CD4-positive, alpha-beta T cell treated with Interleukin-6 for 4 hours (primary cell): ENCODE measurements around the gene ZNF652.
A peak's percentile ranks its signal among the peaks of the same experiment; 100 is the strongest.

Experiments
- DNase-seq: peaks from one replicate; pipeline ENCODE4 v3.0.0-alpha.2; 2020; ENCODE audit warnings: mixed read lengths

The ZNF652 gene

GRCh38 chr17:49361902-49362722, at the start of gene ZNF652:
Gene ZNF652 (minus strand): TSS chr17:49362250. CDS start chr17:49317725, 44,525 bp downstream.
- DNase-seq = peak; percentile 98

DNA sequence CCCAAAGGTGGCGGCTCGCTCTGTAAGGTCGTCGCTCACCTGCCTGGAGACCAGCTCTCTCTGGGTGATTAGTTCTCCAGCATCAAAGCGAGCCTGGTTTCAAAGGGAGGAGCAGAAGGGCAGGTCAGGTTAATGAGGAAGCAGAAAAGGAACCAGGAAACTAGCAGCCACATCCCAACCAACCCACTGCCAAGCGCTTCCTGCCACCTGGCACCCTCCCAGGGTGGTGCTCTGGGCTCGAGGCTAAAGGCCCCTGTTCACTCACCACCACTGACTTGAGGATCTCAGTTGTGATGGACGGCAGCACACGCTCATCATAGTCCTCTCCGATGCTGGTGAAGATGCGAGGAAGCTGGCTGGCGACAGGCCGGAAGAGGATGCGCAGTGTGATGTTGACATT, 47.0 kb upstream of the ZNF652 start:
- DNase-seq = no peak

- peak; percentile 84 for DNase-seq
Measured at GRCh38 chr17:49407981-49408501, 46.0 kb upstream of the ZNF652 start.

GRCh38 chr17:49407086-49407485, 45.0 kb upstream of the ZNF652 start:
- DNase-seq = no peak

- no peak for DNase-seq
Measured at GRCh38 chr17:49406421-49407061, 44.5 kb upstream of the ZNF652 start.

GRCh38 chr17:49404906-49405305, 42.9 kb upstream of the ZNF652 start:
- DNase-seq = no peak

DNA sequence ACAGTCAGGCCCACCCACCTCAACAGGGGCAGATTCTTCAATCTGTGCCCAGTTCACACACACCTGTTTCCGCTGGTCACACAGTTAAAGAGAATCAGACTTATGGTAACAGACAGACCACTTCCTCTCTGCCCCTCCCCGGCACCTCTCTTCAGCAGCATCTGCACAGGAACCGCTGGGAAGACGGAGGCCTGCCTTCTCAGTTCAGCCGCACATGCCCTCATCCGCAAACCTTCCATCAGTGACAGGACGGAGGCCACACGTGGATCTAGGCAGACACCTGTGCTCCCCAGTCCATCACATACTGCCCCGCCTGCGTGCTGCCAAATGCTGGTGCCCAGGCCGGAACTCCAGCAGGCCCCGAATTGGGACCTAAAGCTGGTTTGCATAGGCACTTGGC, 42.3 kb upstream of the ZNF652 start:
- DNase-seq = no peak

DNA sequence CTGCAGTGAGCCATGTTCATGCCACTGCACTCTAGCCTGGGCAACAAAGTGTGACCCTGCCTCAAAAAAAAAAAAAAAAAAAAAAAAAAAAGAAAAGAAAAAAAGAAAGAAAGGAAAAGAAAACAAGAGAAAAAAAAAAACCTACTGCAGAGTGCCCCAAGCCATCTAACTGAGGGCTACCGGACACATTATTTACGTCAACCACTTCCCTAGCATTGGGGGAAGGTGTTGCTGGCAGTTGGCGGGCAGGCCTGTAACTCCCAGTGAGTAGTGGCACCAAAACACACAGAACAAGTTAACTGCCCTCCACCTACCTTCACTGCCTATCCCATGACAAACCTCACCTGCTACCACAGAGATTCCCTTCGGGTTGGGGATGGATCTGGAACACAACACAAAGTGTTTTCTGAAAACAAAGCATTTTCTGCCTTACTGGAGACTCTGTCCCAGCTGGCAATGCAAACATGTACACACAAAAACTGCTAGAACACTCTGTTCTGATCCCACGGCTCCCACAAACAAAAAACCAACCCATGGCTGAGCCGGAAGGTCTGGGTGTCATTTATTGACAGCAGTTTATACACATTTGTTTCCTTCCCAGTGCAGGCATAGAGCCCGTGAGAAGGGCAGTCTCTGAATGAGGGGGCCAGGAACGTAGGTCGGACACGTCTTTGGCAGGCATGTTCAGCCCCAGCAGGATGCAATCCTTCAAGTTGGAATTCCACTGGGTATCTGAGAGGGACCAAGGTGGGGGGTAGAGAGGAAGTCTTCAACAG, 41.7 kb upstream of the ZNF652 start:
- no peak for DNase-seq

DNA sequence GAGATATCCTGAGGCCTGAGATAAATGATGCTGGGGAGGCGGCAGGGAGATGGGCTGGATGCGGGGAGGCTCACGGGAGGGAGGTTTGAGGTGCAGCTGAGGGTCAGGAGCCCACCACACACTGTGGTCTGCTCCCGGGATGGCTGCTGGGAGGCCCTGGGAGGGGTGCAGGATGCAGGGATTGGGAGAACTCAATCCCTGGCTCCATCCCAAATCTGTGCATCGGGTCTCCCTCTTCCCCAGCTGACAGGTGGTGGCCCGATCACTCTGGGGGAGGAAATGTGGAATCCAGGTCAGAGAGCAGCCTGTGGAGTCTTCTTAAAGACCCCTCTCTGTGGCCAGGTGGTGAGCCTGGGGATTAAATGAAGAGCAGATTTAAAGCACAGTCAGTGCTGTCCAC, 40.7 kb upstream of the ZNF652 start:
- no peak for DNase-seq

DNA sequence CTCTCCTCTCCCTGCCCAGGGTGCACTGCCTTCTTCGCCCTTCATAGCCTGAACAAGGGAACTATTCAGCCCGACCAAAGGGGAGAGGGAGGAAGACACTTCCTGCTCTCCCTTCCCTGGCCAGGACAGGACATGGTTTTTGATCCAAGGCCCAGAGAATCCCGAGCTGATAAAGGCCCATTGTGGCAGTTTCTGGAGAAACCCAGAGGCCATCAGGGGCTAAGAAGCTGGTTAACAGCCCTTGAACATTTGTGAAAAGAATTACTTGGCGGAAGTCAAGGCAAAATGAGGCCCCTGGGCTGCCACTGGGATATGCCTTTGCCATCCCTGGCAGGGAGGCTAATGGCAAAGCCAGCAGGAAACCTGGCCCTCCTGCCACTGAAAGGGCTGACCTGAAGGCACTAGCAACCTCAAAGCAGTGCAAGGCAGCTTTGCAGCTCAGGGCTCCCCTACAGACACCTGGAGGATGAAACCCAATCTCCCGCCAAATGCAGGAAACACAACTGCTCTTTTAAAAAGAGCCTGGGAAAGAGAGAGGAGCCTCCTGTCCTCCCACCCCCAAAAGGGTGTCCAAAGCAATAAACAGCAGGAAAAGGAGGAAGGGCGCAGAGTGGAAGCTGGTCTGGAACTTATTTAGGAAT, 40.0 kb upstream of the ZNF652 start:
- DNase-seq = no peak

- DNase-seq = no peak
Measured at GRCh38 chr17:49399995-49400394, 37.9 kb upstream of the ZNF652 start.

DNA sequence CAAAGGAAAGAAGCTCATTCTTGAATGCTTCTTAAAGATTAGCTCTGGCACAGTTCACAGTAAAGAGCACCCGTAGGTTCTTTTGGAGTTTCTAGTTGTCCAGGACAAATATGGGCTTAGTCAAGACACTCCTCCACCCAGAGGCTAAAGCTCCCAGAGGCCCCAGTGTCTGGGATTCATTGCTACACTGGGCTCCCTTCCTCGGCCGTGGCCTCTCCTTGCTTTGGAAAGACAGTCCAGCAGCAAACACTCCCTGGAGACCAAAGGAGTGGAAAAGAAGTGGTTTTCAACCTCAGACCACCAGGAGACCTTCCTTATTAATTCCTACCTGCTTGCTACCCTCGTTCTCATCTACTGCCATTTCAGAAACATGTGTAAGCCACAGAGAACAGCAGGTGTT, 35.5 kb upstream of the ZNF652 start:
- no peak for DNase-seq

DNA sequence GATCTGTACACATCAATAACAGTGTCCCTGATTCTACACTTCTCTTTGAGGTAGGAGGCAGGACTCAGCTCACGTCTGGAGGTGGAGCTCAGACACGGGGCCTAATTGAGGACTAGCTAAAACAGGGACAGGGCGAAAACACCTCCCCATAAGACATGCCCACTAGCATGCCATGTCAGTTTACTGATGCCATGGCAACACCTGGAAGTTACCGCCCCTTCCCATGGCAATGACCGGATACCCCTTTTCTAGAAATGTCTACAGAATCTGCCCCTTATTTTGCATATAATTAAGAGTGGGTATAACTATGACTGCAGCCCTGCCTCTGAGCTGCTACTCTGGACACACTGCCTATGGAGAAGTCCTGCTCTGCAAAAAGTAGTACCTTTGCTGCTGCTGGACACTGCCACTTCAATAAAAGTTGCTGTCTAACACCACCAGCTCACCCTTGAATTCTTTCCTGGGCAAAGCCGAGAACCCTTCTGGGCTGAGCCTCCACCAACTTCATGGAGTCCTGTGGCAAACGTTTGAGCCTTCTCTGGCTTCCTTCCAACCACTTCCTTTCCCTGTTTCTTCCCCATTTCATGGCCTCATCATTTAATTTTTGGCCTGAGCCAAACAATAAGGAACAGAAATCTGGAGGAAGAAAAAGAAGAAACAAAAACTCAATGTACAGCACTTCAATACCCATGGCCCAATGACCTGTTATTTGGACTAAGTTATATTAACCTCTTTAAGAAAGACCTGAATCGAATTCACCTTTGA, 31.6 kb upstream of the ZNF652 start:
- DNase-seq = no peak

DNA sequence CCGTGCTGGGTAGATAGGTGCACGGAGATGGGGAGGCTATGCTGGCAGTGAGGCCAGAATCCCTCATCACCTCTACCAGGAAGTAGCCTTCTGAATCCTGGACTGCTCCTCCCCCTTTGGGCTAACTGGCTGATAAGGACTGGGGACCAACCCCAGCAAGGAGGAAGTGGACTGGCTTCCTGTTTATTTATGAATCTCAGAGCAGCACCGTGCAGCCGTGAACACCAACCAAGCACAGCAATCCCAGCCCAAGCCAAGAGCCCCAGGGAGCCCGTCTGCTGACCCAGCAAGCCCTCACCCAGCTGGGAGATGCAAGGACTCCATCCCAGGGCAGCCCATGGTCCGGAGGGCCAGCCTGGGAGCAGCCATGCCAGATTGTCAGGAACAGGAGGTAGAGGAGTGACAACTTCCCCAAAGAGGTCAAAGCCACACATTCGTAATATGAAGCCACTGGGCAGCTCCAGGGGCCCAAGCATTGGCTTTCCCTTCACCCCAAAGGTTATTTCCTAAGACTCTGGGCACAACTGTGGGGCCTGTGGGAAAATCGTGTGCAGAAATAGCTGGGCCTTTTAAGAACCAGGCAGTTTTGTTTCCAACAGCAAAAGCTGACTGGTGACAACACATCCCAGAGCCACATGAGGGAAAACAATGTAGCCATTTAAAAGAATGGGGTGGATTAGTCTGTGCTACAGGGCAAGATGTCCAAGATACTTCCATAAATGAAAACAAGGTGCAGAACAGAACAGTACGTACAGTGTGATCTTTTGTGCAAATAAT, 28.7 kb upstream of the ZNF652 start:
- DNase-seq = peak; percentile 22

- DNase-seq = peak; percentile 24
Measured at GRCh38 chr17:49389514-49390347, 27.7 kb upstream of the ZNF652 start.

- DNase-seq = no peak
Measured at GRCh38 chr17:49388692-49389513, 26.9 kb upstream of the ZNF652 start.

GRCh38 chr17:49388290-49388640, 26.2 kb upstream of the ZNF652 start:
- DNase-seq = peak; percentile 41

DNA sequence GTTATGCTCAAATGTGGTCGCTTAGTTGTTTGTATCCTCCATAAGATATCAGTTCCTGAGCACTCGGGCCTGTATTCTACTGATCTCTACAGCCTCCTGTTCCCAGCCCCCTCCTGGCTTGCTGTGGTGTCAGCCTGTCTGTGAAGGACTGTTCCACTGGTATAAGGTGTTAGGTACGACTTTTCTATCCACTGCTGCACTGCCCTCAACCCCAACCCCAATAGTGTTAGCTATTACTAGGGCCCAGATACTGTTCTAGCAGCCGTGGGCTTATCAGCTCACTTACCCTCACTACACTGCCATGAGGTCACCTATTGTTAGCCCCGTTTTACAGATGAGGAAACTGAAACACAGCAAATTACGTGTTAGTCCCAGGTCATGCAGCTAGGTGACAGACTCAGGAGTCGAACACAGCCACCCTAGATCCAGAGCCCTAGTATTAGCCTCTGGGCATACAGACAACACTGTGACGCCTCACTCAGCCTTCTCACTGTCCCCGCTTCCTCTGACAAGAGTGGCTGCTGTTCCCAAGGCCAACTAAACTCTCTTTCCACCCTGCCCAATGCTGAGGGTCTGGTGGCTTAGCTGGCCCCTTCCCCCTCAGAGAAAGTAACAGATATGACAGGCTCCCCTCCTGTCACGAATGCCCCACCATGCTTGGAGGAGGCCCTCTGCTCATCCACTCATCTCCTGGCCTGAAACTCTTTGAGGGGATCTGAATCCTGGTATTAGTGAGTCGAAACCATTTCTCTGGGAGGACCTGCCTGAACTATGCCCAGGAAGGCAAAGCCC, 25.6 kb upstream of the ZNF652 start:
- DNase-seq = no peak

DNA sequence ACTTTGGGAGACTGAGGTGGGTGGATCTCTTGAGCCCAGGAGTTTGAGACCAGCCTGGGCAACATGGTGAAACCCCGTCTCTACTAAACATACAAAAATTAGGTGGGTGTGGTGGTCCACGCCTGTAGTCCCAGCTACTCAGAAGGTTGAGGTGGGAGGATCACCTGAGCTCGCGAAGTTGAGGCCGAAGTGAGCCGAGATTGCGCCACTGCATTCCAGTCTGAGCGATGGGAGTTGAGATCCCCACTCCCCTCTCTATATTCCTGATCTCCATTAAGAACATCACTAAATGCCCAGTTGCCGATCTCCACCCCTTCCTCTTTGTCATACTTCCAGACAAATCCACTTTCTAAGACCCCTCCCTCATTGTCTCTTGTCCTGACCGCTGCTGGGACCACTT, 24.3 kb upstream of the ZNF652 start:
- no peak for DNase-seq
